ENCODE measurements around the gene RPUSD2.

Gene RPUSD2

GRCh38 chr15:40595773-40596172 lies 26.7 kb downstream of the RPUSD2 start:
- Histone ChIP-seq H3K4me3 (ENCODE audit: low read length) (no peak overlapping the region), H3K27ac (ENCODE audit: low read length) (no peak overlapping the region), H3K9me3 (ENCODE audit: control insufficient read depth, low read depth, low read length) (no peaks in the 10 kb centered on the region), H3K9ac (ENCODE audit: low read length) (no peak overlapping the region), H3K4me1 (ENCODE audit: control insufficient read depth, low read depth, low read length) (peaks cover 6% of the 10 kb centered on the region), H3K27me3 (ENCODE audit: control insufficient read depth, insufficient read depth, low read length) (no peaks in the 10 kb centered on the region), H3K36me3 (ENCODE audit: control insufficient read depth, low read depth, low read length) (no peaks in the 10 kb centered on the region)

DNA sequence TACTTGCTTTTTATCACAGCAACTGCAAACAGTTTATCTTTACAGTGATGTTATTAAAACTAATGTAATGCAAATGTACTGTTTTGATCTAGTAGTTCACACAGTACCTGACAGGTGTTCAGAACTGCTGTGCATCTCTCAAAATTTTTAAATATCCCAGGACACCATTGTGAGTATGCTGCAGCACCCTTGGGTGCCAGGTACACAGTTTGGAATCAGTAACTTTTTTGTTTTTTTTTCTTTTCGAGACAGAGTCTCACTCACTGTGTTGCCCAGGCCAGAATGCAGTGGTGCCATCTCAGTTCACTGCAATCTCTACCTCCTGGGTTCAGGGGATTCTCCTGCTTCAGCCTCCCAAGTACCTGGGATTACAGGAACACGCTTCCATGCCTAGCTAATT lies 27.9 kb downstream of the RPUSD2 start:
- Histone ChIP-seq H3K27me3 (ENCODE audit: control insufficient read depth, insufficient read depth, low read length) (no peaks in the 10 kb centered on the region), H3K4me3 (ENCODE audit: low read length) (no peak overlapping the region), H3K4me1 (ENCODE audit: control insufficient read depth, low read depth, low read length) (peaks cover 6% of the 10 kb centered on the region), H3K9me3 (ENCODE audit: control insufficient read depth, low read depth, low read length) (no peaks in the 10 kb centered on the region), H3K36me3 (ENCODE audit: control insufficient read depth, low read depth, low read length) (no peaks in the 10 kb centered on the region), H3K27ac (ENCODE audit: low read length) (no peak overlapping the region), H3K9ac (ENCODE audit: low read length) (no peak overlapping the region)

DNA sequence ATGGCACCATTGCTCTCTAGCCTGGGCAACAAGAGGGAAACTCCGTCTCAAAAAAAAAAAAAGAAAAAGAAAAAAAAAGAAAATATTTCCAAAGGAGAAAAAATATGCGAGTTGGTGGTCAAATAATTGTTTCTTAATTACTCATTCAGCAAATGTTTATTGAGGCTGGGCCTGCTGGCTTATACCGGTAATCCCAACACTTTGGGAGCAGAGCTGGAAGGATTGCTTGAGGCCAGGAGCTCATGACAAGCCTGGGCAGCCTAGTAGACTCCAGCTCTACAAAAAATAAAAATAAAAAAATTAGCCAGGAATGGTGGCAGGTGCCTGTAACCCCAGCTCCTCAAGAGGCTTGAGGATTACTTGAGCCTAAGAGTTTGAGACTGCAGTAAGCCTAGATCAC lies 29.0 kb downstream of the RPUSD2 start:
- H3K4me1 ChIP-seq (ENCODE audit: control insufficient read depth, low read depth, low read length): peaks cover 6% of the 10 kb centered on the region
- no peak overlapping the region for H3K27ac ChIP-seq (ENCODE audit: low read length)

GRCh38 chr15:40598672-40599071 lies 29.6 kb downstream of the RPUSD2 start:
- H3K4me3 ChIP-seq (ENCODE audit: low read length): no peak overlapping the region
- H3K9me3 ChIP-seq (ENCODE audit: control insufficient read depth, low read depth, low read length): no peaks in the 10 kb centered on the region
- no peak overlapping the region for H3K27ac ChIP-seq (ENCODE audit: low read length)
- H3K27me3 ChIP-seq (ENCODE audit: control insufficient read depth, insufficient read depth, low read length): no peaks in the 10 kb centered on the region
- peaks cover 6% of the 10 kb centered on the region for H3K4me1 ChIP-seq (ENCODE audit: control insufficient read depth, low read depth, low read length)
- H3K36me3 ChIP-seq (ENCODE audit: control insufficient read depth, low read depth, low read length): no peaks in the 10 kb centered on the region
- no peak overlapping the region for H3K9ac ChIP-seq (ENCODE audit: low read length)

More for the DNA sequence above, 29.0 kb downstream of the RPUSD2 start:
- Histone ChIP-seq H3K9me3 (ENCODE audit: control insufficient read depth, low read depth, low read length) (no peaks in the 10 kb centered on the region), H3K9ac (ENCODE audit: low read length) (no peak overlapping the region), H3K4me3 (ENCODE audit: low read length) (no peak overlapping the region), H3K27me3 (ENCODE audit: control insufficient read depth, insufficient read depth, low read length) (no peaks in the 10 kb centered on the region), H3K36me3 (ENCODE audit: control insufficient read depth, low read depth, low read length) (no peaks in the 10 kb centered on the region)

DNA sequence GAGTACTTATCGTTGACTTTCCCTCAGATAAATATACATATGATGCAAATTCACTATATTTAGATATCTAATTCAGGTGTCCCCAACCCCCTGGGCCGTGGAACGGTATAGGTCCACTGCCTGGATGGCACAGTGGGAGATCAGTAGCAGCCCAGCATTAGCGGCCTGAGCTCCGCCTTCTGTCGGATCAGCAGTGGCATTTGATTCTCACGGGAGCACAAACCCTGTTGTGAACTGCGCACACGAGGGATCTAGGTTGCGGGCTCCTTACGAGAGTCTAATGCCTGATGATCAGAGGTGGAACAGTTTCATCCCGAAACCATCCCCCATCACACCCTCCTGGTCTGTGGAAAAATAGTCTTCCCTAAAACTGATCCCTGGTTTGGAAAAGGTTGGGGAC lies 31.9 kb downstream of the RPUSD2 start:
- H3K27ac ChIP-seq (ENCODE audit: low read length): no peak overlapping the region
- H3K4me1 ChIP-seq (ENCODE audit: control insufficient read depth, low read depth, low read length): no peaks in the 10 kb centered on the region
- H3K36me3 ChIP-seq (ENCODE audit: control insufficient read depth, low read depth, low read length): no peaks in the 10 kb centered on the region

GRCh38 chr15:40603935-40604334 lies 34.8 kb downstream of the RPUSD2 start:
- Histone ChIP-seq H3K9me3 (ENCODE audit: control insufficient read depth, low read depth, low read length) (no peaks in the 10 kb centered on the region), H3K4me1 (ENCODE audit: control insufficient read depth, low read depth, low read length) (no peaks in the 10 kb centered on the region), H3K4me3 (ENCODE audit: low read length) (no peak overlapping the region), H3K27me3 (ENCODE audit: control insufficient read depth, insufficient read depth, low read length) (no peaks in the 10 kb centered on the region), H3K36me3 (ENCODE audit: control insufficient read depth, low read depth, low read length) (peaks cover 3% of the 10 kb centered on the region), H3K27ac (ENCODE audit: low read length) (no peak overlapping the region), H3K9ac (ENCODE audit: low read length) (no peak overlapping the region)

More for the DNA sequence above, 31.9 kb downstream of the RPUSD2 start:
- Histone ChIP-seq H3K4me3 (ENCODE audit: low read length) (no peak overlapping the region), H3K9me3 (ENCODE audit: control insufficient read depth, low read depth, low read length) (no peaks in the 10 kb centered on the region), H3K9ac (ENCODE audit: low read length) (no peak overlapping the region), H3K27me3 (ENCODE audit: control insufficient read depth, insufficient read depth, low read length) (no peaks in the 10 kb centered on the region)

- no peaks in the 10 kb centered on the region for H3K36me3 ChIP-seq (ENCODE audit: control insufficient read depth, low read depth, low read length)
- H3K27me3 ChIP-seq (ENCODE audit: control insufficient read depth, insufficient read depth, low read length): no peaks in the 10 kb centered on the region
- no peak overlapping the region for H3K4me3 ChIP-seq (ENCODE audit: low read length)
- H3K27ac ChIP-seq (ENCODE audit: low read length): no peak overlapping the region
- no peak overlapping the region for H3K9ac ChIP-seq (ENCODE audit: low read length)
- H3K9me3 ChIP-seq (ENCODE audit: control insufficient read depth, low read depth, low read length): no peaks in the 10 kb centered on the region
- no peaks in the 10 kb centered on the region for H3K4me1 ChIP-seq (ENCODE audit: control insufficient read depth, low read depth, low read length)
Observed at GRCh38 chr15:40613080-40613479, 44.0 kb downstream of the RPUSD2 start.

DNA sequence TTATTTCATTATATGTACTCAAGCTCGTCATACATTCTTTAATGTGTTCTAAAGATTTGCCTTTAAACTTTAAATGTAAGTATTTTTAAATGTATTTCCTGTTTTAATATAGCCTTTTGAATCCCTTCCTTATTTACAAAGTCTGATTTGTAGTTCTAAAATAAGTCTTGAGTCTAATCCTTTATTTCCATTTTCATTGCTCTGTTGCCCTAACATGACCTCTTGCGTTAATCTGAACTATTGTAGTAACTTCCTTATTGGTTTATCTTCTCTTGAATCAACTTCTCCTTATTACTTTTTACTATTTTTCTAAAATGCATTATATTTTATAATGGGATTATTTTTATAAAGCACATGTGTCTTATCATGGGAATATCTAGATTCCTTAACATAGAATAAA lies 48.9 kb downstream of the RPUSD2 start:
- Histone ChIP-seq H3K27me3 (ENCODE audit: control insufficient read depth, insufficient read depth, low read length) (no peaks in the 10 kb centered on the region), H3K9me3 (ENCODE audit: control insufficient read depth, low read depth, low read length) (no peaks in the 10 kb centered on the region), H3K27ac (ENCODE audit: low read length) (no peak overlapping the region), H3K4me3 (ENCODE audit: low read length) (no peak overlapping the region), H3K4me1 (ENCODE audit: control insufficient read depth, low read depth, low read length) (no peaks in the 10 kb centered on the region), H3K36me3 (ENCODE audit: control insufficient read depth, low read depth, low read length) (peaks cover 13% of the 10 kb centered on the region), H3K9ac (ENCODE audit: low read length) (no peak overlapping the region)

- H3K4me3 ChIP-seq (ENCODE audit: low read length): no peak overlapping the region
- no peak overlapping the region for H3K27ac ChIP-seq (ENCODE audit: low read length)
- no peaks in the 10 kb centered on the region for H3K4me1 ChIP-seq (ENCODE audit: control insufficient read depth, low read depth, low read length)
- H3K36me3 ChIP-seq (ENCODE audit: control insufficient read depth, low read depth, low read length): peaks cover 13% of the 10 kb centered on the region
- no peaks in the 10 kb centered on the region for H3K9me3 ChIP-seq (ENCODE audit: control insufficient read depth, low read depth, low read length)
- H3K27me3 ChIP-seq (ENCODE audit: control insufficient read depth, insufficient read depth, low read length): no peaks in the 10 kb centered on the region
- H3K9ac ChIP-seq (ENCODE audit: low read length): no peak overlapping the region
Observed at GRCh38 chr15:40618906-40619305, 49.8 kb downstream of the RPUSD2 start.

DNA sequence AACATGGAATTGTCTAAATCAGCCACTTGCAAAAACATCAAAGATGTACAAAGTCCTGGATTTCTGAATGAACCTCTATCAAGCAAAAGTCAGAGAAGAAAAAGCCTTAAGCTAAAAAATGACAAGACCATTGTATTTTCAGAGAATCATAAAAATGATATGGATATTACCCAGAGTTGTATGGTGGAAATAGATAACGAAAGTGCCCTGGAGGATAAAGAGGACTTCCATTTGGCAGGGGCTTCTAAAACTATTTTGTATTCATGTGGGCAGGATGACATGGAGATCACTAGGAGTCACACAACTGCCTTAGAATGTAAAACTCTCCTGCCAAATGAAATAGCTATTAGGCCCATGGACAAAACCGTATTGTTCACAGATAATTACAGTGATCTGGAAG lies 54.3 kb downstream of the RPUSD2 start:
- no peak overlapping the region for H3K27ac ChIP-seq (ENCODE audit: low read length)
- H3K27me3 ChIP-seq (ENCODE audit: control insufficient read depth, insufficient read depth, low read length): no peaks in the 10 kb centered on the region
- H3K36me3 ChIP-seq (ENCODE audit: control insufficient read depth, low read depth, low read length): peaks cover 13% of the 10 kb centered on the region

More for the DNA sequence above, 54.3 kb downstream of the RPUSD2 start:
- Histone ChIP-seq H3K4me1 (ENCODE audit: control insufficient read depth, low read depth, low read length) (no peaks in the 10 kb centered on the region), H3K4me3 (ENCODE audit: low read length) (no peak overlapping the region), H3K9me3 (ENCODE audit: control insufficient read depth, low read depth, low read length) (no peaks in the 10 kb centered on the region), H3K9ac (ENCODE audit: low read length) (no peak overlapping the region)

All from iPS-18a (cell line).